H54 (cell line): ENCODE data around the gene ELP4.

Source experiments
- DNase-seq: peaks from one replicate; pipeline ENCODE4 v3.0.0; 2011; ENCODE audit warnings: low spot score, mixed read lengths; ENCODE audit not compliant: insufficient read length
- FAIRE-seq: peaks from 3 replicates; lab custom pipeline; 2011; peaks lifted over from hg19 to GRCh38; lab: Jason Lieb, UNC
- POLR2A ChIP-seq: IDR thresholded peaks from 2 replicates; pipeline ENCODE4 v1.6.1; 2011; ENCODE audit warnings: low read depth, mild to moderate bottlenecking, low read length

Gene ELP4

GRCh38 chr11:31826536-31827438, 317.2 kb downstream of the ELP4 start:
- FAIRE-seq (no peak), DNase-seq (no peak)
- TF ChIP-seq POLR2A: no peak

- no peak for TF ChIP-seq POLR2A
- DNase-seq: no peak
- FAIRE-seq: no peak
Observed at GRCh38 chr11:31827455-31828206, 318.1 kb downstream of the ELP4 start.

GRCh38 chr11:31828217-31828616, 318.6 kb downstream of the ELP4 start:
- TF ChIP-seq POLR2A: no peak
- DNase-seq (no peak), FAIRE-seq (no peak)

DNA sequence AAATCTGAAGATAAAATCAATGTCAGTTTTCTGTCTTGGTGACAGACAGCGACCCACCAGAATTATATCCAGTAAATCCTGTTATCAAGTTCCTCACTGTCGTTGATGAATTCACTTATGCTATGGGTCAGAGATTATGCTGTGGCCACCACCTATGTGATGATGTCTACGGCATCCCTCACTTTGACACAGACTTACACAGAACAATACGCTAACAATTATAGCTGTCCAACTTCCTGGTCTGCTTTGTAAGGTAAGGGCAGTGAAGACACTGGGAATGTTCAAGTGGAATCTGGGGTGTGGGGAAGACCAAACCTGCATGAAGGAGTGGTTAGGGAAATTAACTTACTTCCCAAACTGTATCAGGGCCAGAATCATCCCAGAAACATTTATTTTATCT, 320.8 kb downstream of the ELP4 start:
- no peak for FAIRE-seq
- no peak for DNase-seq
- no peak for TF ChIP-seq POLR2A

DNA sequence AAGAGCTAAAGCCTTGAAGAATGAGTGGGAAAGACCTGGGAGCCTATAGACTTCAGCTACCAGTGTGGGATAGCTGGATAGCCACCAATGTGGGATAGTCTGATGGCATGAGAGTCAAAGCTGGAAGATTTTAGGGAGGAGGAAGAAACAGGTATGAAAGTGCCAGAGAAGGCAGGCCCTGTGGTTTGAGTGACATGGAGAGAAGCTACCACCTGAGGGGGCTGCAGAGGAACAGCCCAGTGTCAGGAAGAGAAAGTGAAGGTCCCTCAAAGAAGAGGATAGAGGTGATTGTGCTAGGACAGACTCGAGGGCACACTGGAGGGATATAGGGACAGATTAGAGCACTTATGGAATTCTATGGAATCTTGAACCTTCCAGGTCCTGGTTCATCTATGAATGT, 324.7 kb downstream of the ELP4 start:
- FAIRE-seq (no peak), DNase-seq (no peak)
- TF ChIP-seq POLR2A: no peak
